Adipocyte (in vitro differentiated cells): ENCODE data around the gene MAN1A1.

Source experiments
- DNase-seq: peaks from one replicate; pipeline ENCODE4 v3.0.0-alpha.2; 2015; ENCODE audit warnings: low read depth
- H3K27me3 ChIP-seq: replicated peaks from 2 replicates; pipeline ENCODE4 v1.7.0; 2013; ENCODE audit warnings: mild to moderate bottlenecking, low read length, moderate library complexity; ENCODE audit not compliant: control insufficient read depth, insufficient read depth
- H3K36me3 ChIP-seq: 2 replicates; pipeline ENCODE4 v1.7.0; 2013; ENCODE audit warnings: low read length, mild to moderate bottlenecking, moderate library complexity; ENCODE audit not compliant: control insufficient read depth, insufficient read depth, severe bottlenecking
- H3K4me1 ChIP-seq: 2 replicates; pipeline ENCODE4 v1.7.0; 2013; ENCODE audit warnings: mild to moderate bottlenecking, low read length, moderate library complexity; ENCODE audit not compliant: control insufficient read depth, insufficient read depth
- H3K4me3 ChIP-seq: 2 replicates; pipeline ENCODE4 v1.7.0; 2013; ENCODE audit warnings: mild to moderate bottlenecking, low read length, moderate library complexity
- H3K9ac ChIP-seq: 2 replicates; pipeline ENCODE4 v1.7.0; 2013; ENCODE audit warnings: mild to moderate bottlenecking, low read length, moderate library complexity
- H3K9me3 ChIP-seq: 2 replicates; pipeline ENCODE4 v1.7.0; 2013; ENCODE audit warnings: mild to moderate bottlenecking, low read length, moderate library complexity; ENCODE audit not compliant: control insufficient read depth

MAN1A1 gene

GRCh38 chr6:119224095-119224701, 125.4 kb downstream of the MAN1A1 start:
- peaks cover 4% of the 10 kb centered on the region for H3K4me1 ChIP-seq
- H3K9ac ChIP-seq = no peak overlapping the region
- H3K36me3 ChIP-seq = peaks cover 11% of the 10 kb centered on the region
- H3K27me3 ChIP-seq = no peaks in the 10 kb centered on the region
- H3K4me3 ChIP-seq = no peak overlapping the region
- no peaks in the 10 kb centered on the region for H3K9me3 ChIP-seq
- no peak for DNase-seq

- Histone ChIP-seq H3K9ac (no peak overlapping the region), H3K9me3 (no peaks in the 10 kb centered on the region), H3K27me3 (no peaks in the 10 kb centered on the region), H3K4me1 (peaks cover 24% of the 10 kb centered on the region), H3K36me3 (no peaks in the 10 kb centered on the region), H3K4me3 (no peak overlapping the region)
- no peak for DNase-seq
Observed at GRCh38 chr6:119220452-119220851, 129.1 kb downstream of the MAN1A1 start.

GRCh38 chr6:119218548-119218947, 131.0 kb downstream of the MAN1A1 start:
- Histone ChIP-seq H3K4me3 (no peak overlapping the region), H3K9ac (no peak overlapping the region), H3K9me3 (no peaks in the 10 kb centered on the region), H3K27me3 (no peaks in the 10 kb centered on the region), H3K4me1 (peaks cover 35% of the 10 kb centered on the region), H3K36me3 (no peaks in the 10 kb centered on the region)
- DNase-seq = no peak

DNA sequence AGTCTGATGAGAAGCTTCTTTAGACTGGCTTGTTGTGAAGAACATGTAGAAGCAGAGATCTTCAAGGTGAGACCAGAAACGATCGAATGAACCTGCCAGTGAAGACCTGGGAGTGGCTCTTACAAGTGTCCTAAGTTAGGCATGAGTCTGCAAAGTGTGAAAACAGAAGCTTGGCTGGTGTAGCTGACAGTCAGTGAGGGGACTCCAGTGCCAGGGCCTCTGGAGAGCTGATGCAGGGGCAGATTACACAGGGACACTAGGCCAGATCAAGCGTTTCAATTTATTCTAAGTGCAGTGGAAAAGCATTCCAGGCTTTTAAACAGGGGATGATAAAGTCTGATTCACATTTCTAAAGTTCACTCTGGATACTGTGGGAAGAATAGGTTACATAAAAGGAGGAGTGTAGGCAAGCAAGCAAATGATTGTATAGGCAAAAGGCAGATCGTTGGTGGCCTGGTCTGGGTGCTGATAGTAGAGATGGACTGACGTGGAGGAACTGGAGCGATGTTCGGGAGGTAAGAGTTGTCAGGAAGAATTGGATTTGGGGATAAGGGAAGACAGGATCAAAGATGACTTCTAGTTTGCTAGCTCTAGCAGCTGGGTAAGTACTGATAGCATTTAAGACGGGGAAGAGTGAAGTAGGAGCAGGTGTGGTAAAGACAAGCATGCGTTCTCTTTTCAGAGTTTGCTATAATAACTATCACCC, 133.5 kb downstream of the MAN1A1 start:
- no peak for DNase-seq
- no peak overlapping the region for H3K9ac ChIP-seq
- H3K36me3 ChIP-seq = no peaks in the 10 kb centered on the region
- peaks cover 35% of the 10 kb centered on the region for H3K4me1 ChIP-seq
- no peak overlapping the region for H3K4me3 ChIP-seq
- no peaks in the 10 kb centered on the region for H3K27me3 ChIP-seq
- no peaks in the 10 kb centered on the region for H3K9me3 ChIP-seq

DNA sequence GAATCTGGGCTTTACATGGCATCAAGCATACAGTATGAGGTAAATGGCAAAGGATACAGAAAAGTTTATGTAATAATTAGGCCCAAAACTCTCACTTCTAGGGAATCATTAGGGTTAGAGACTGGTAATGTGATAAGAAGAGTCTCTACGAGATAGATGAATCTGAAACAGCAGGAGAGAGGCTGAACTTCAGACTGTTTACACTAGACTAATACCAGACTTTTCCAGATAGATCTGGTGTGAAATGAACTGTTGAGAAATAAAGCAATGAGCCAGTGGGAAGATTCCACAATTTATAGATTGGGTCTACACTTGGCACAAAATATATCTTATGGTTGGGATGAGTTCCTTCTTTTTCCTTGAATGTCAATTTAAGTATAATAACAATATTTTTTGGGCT, 134.3 kb downstream of the MAN1A1 start:
- peak; percentile 11 for DNase-seq
- Histone ChIP-seq H3K4me1 (peaks cover 40% of the 10 kb centered on the region), H3K27me3 (no peaks in the 10 kb centered on the region), H3K4me3 (no peak overlapping the region), H3K9ac (no peak overlapping the region), H3K9me3 (no peaks in the 10 kb centered on the region), H3K36me3 (no peaks in the 10 kb centered on the region)

- H3K9me3 ChIP-seq = no peaks in the 10 kb centered on the region
- no peak overlapping the region for H3K9ac ChIP-seq
- H3K27me3 ChIP-seq = no peaks in the 10 kb centered on the region
- no peak overlapping the region for H3K4me3 ChIP-seq
- DNase-seq = peak; percentile 44
- peaks cover 7% of the 10 kb centered on the region for H3K36me3 ChIP-seq
- H3K4me1 ChIP-seq = peaks cover 46% of the 10 kb centered on the region
Observed at GRCh38 chr6:119210596-119210995, 139.0 kb downstream of the MAN1A1 start.

GRCh38 chr6:119209452-119210205, 139.9 kb downstream of the MAN1A1 start:
- Histone ChIP-seq H3K4me3 (peak overlapping the region; percentile 46), H3K9me3 (no peaks in the 10 kb centered on the region), H3K27me3 (no peaks in the 10 kb centered on the region), H3K9ac (peak overlapping the region; percentile 35), H3K36me3 (peaks cover 10% of the 10 kb centered on the region), H3K4me1 (peaks cover 39% of the 10 kb centered on the region)
- peak; percentile 27 for DNase-seq

GRCh38 chr6:119207971-119208725, 141.4 kb downstream of the MAN1A1 start:
- Histone ChIP-seq H3K4me3 (no peak overlapping the region), H3K36me3 (peaks cover 25% of the 10 kb centered on the region), H3K9me3 (no peaks in the 10 kb centered on the region), H3K27me3 (no peaks in the 10 kb centered on the region), H3K9ac (no peak overlapping the region), H3K4me1 (peaks cover 33% of the 10 kb centered on the region)
- DNase-seq = peak; percentile 60

DNA sequence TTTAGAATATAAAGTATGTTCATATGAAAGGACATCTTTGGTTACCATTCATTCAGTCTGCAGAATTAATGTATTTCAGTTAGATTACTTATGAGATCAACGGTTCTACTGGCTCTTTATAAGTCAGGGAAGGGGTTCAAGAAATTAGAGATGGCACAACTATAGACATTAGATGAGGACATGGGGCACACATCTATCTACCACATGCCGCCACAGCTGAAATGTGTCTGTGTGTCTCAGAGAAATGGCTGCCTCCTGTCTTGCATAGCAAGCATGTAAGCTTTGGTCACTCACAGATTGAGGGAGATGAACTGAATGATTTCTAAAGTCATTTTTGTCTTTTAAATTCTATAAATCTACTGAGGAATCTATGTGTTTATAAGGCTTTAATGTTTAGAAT, 142.2 kb downstream of the MAN1A1 start:
- Histone ChIP-seq H3K4me3 (no peak overlapping the region), H3K36me3 (peaks cover 33% of the 10 kb centered on the region), H3K4me1 (peaks cover 33% of the 10 kb centered on the region), H3K27me3 (no peaks in the 10 kb centered on the region), H3K9ac (no peak overlapping the region), H3K9me3 (no peaks in the 10 kb centered on the region)
- no peak for DNase-seq

- Histone ChIP-seq H3K9ac (no peak overlapping the region), H3K4me1 (peaks cover 33% of the 10 kb centered on the region), H3K4me3 (no peak overlapping the region), H3K36me3 (peaks cover 44% of the 10 kb centered on the region), H3K27me3 (no peaks in the 10 kb centered on the region), H3K9me3 (no peaks in the 10 kb centered on the region)
- DNase-seq = no peak
Observed at GRCh38 chr6:119205911-119206618, 143.5 kb downstream of the MAN1A1 start.
